HEK293T (cell line): ENCODE measurements around the gene MAGI2.
"Not testable (repeated sequence)": the region's sequence is repeated elsewhere in the genome, so short reads cannot be mapped to it uniquely, and the experiment has no call there.

Source experiments
- CTCF ChIA-PET: fragments of 350-600 bp; formaldehyde crosslinking; extraction: SDS; loops from one replicate; lab custom pipeline; 2021; ENCODE audit warnings: antibody characterized with exemption, inconsistent platforms; lab: Yijun Ruan, JAX
- POLR2A ChIA-PET: fragments of 350-600 bp; formaldehyde crosslinking; extraction: SDS; loops from one replicate; lab custom pipeline; 2020; ENCODE audit warnings: antibody characterized with exemption, inconsistent platforms; lab: Yijun Ruan, JAX
- DNase-seq: peaks from one replicate; pipeline ENCODE4 v3.0.0; 2012; ENCODE audit warnings: mixed read lengths; ENCODE audit errors: extremely low spot score
- ARNT ChIP-seq: fragments of 450-650 bp; IDR thresholded peaks from 2 replicates; pipeline ENCODE4 v1.6.1; 2017; ENCODE audit warnings: mild to moderate bottlenecking
- BHLHE40 ChIP-seq: fragments of 450-650 bp; IDR thresholded peaks from 2 replicates; pipeline ENCODE4 v1.6.1; 2016; ENCODE audit warnings: mild to moderate bottlenecking, moderate library complexity, borderline replicate concordance
- CTBP1 ChIP-seq: fragments of 450-650 bp; IDR thresholded peaks from 2 replicates; pipeline ENCODE4 v1.6.1; 2016; ENCODE audit warnings: borderline replicate concordance
- ELF4 ChIP-seq: fragments of 450-650 bp; IDR thresholded peaks from 2 replicates; pipeline ENCODE4 v1.6.1; 2017; ENCODE audit warnings: antibody characterized with exemption
- FOXA1 ChIP-seq: fragments of 450-650 bp; IDR thresholded peaks from 2 replicates; pipeline ENCODE4 v1.6.1; 2016; ENCODE audit warnings: mild to moderate bottlenecking
- FOXK2 ChIP-seq: fragments of 450-650 bp; IDR thresholded peaks from 2 replicates; pipeline ENCODE4 v1.6.1; 2016; ENCODE audit warnings: mild to moderate bottlenecking
- FOXM1 ChIP-seq: fragments of 450-650 bp; IDR thresholded peaks from 2 replicates; pipeline ENCODE4 v1.6.1; 2017; ENCODE audit warnings: mild to moderate bottlenecking, borderline replicate concordance
- HDGF ChIP-seq: fragments of 450-650 bp; IDR thresholded peaks from 2 replicates; pipeline ENCODE4 v1.6.1; 2017; ENCODE audit warnings: antibody characterized with exemption, borderline replicate concordance
- L3MBTL2 ChIP-seq: fragments of 450-650 bp; conservative IDR thresholded peaks from 2 replicates; pipeline ENCODE4 v1.6.1; 2016; ENCODE audit warnings: mild to moderate bottlenecking
- LEF1 ChIP-seq: fragments of 450-650 bp; IDR thresholded peaks from 2 replicates; pipeline ENCODE4 v1.6.1; 2017; ENCODE audit warnings: mild to moderate bottlenecking, borderline replicate concordance
- NFRKB ChIP-seq: fragments of 450-650 bp; IDR thresholded peaks from 2 replicates; pipeline ENCODE4 v1.6.1; 2016; ENCODE audit warnings: mild to moderate bottlenecking, moderate library complexity
- SP1 ChIP-seq: fragments of 450-650 bp; IDR thresholded peaks from 2 replicates; pipeline ENCODE4 v1.6.1; 2017
- SUZ12 ChIP-seq: fragments of 450-650 bp; IDR thresholded peaks from 2 replicates; pipeline ENCODE4 v1.6.1; 2016; ENCODE audit warnings: mild to moderate bottlenecking
- TARDBP ChIP-seq: fragments of 450-650 bp; IDR thresholded peaks from 2 replicates; pipeline ENCODE4 v1.6.1; 2016
- ZNF384 ChIP-seq: fragments of 450-650 bp; IDR thresholded peaks from 2 replicates; pipeline ENCODE4 v1.6.1; 2016
- TF ChIP-seq, protein P1 (sequence below): fragments of 450-650 bp; IDR thresholded peaks from 2 replicates; pipeline ENCODE4 v1.6.1; 2016

MAGI2 gene

GRCh38 chr7:78296046-78296597 is 1157.3 kb downstream of the MAGI2 start:
- no peak for DNase-seq
- ChIA-PET POLR2A (no interaction called here), CTCF (no interaction called here)
- TF ChIP-seq TARDBP (no peak), HDGF (no peak), FOXK2 (no peak), BHLHE40 (no peak), L3MBTL2 (no peak), FOXA1 (no peak)
- TF ChIP-seq, protein P1, sequence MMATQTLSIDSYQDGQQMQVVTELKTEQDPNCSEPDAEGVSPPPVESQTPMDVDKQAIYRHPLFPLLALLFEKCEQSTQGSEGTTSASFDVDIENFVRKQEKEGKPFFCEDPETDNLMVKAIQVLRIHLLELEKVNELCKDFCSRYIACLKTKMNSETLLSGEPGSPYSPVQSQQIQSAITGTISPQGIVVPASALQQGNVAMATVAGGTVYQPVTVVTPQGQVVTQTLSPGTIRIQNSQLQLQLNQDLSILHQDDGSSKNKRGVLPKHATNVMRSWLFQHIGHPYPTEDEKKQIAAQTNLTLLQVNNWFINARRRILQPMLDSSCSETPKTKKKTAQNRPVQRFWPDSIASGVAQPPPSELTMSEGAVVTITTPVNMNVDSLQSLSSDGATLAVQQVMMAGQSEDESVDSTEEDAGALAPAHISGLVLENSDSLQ: no peak

GRCh38 chr7:78289471-78289870 is 1164.0 kb downstream of the MAGI2 start:
- POLR2A ChIA-PET, DNase-seq, CTCF ChIA-PET: not testable (repeated sequence)

DNA sequence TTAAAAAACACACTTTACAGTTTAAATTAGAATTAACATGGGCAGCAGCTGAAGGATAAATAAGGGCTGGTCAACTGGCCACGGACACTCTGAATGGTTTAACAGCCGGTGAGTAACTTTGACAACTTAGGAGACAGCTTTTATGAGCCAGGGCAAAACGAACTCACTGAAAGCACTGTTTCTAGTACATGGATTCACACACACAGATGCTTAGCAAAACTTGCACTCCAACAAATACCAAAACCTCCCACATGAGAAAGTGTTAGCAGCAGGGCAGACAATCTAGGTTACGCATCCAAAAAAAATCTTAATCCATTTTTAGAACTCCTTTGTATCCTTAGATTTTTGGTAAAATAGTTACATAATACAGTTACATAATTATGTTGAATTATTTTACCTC is 1168.5 kb downstream of the MAGI2 start:
- POLR2A ChIA-PET: no interaction called here
- no peak for DNase-seq
- CTCF ChIA-PET: no interaction called here
- TF ChIP-seq FOXK2: no peak
- TF ChIP-seq, protein P1: no peak

GRCh38 chr7:78280276-78280675 is 1173.2 kb downstream of the MAGI2 start:
- CTCF ChIA-PET: no interaction called here
- POLR2A ChIA-PET: no interaction called here
- no peak for DNase-seq

DNA sequence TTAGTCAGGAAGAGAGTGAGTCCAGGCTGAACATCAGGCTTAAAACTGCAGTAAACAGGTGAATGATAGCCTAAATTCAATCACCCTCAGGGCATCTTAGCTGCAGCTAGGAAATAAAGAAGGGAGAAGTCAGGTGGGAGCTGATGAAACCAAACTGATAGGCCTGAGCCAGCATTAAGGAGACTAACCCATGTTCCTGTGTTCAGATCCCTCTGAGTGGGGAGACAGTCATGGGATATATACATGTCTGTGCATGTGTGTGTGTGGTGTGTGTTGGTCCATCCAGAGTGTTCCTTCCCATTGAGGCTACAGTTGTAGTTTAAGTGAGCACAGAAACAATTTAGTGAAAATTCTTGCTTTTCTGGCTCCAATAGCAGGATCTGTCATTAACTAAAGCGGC is 1174.0 kb downstream of the MAGI2 start:
- ChIA-PET CTCF (no interaction called here), POLR2A (no interaction called here)
- no peak for TF ChIP-seq ZNF384
- TF ChIP-seq L3MBTL2: no peak
- no peak for TF ChIP-seq SUZ12
- TF ChIP-seq BHLHE40: no peak
- no peak for TF ChIP-seq NFRKB
- no peak for TF ChIP-seq TARDBP
- TF ChIP-seq FOXM1: no peak
- no peak for TF ChIP-seq SP1
- no peak for TF ChIP-seq FOXA1
- TF ChIP-seq, protein P1: no peak
- no peak for TF ChIP-seq ELF4
- no peak for TF ChIP-seq LEF1
- TF ChIP-seq ARNT: no peak
- no peak for TF ChIP-seq FOXK2
- no peak for TF ChIP-seq CTBP1

More at GRCh38 chr7:78280276-78280675, 1173.2 kb downstream of the MAGI2 start:
- TF ChIP-seq BHLHE40 (no peak), FOXM1 (no peak), CTBP1 (no peak), FOXA1 (no peak), LEF1 (no peak), FOXK2 (no peak), ARNT (no peak), SP1 (no peak), ZNF384 (no peak), SUZ12 (no peak), ELF4 (no peak)
- TF ChIP-seq, protein P1: no peak

DNA sequence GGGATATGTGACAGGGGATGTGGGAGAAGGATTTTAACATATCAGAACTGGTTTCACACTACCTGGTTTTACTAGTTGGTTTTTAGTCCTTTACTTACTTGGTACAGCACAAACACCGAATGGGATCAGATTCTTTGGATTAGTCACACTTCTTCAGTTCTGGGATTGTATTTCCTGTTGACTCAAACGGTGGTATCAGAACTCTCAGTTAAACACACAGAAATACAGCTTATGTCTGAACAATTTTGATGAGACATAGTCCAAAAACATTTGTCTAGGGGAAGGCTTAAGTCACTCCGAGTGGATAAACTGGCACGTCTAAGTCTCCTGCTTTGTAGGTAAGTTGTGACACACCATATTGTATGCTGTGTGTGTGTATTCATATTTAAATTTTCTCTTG is 1174.4 kb downstream of the MAGI2 start:
- TF ChIP-seq FOXM1 (no peak), BHLHE40 (no peak)
- ChIA-PET CTCF (no interaction called here), POLR2A (no interaction called here)
- no peak for DNase-seq

More for the DNA sequence above, 1174.0 kb downstream of the MAGI2 start:
- no peak for DNase-seq

DNA sequence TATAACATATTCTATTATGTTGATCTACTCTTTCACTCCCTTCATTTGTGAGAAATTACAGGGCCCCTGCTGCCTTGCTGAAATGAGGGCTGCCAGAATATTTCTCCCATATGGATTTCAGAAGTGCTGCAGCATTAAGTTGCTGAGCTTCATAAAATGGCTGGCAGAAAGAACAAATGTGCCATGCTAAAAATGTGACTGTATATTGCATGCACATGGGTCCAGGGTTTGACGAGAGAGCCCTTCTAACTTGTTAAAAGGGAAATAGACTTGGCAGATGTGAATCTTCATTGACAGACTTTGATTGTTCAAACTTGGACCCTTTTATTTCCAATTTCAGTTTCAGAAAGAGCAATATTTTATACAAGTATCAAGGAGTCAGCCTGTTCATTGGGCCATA is 1186.3 kb downstream of the MAGI2 start:
- ChIA-PET POLR2A (no interaction called here), CTCF (no interaction called here)
- DNase-seq: no peak
- TF ChIP-seq SP1 (no peak), L3MBTL2 (no peak), NFRKB (no peak), FOXM1 (no peak), LEF1 (no peak), FOXA1 (no peak), BHLHE40 (no peak), ZNF384 (no peak), HDGF (no peak), ARNT (no peak)
